SK-N-SH (cell line): Measurements from ENCODE around the gene PARD3. TPM values are rescaled to one million over a fixed set of nuclear protein-coding genes. Genes with fewer than 3 reads are reported as not detected.

Experiments used
- CTCF ChIA-PET: fragments of 300-600, 350-600 bp; formaldehyde crosslinking; extraction: SDS; loops from one replicate; lab custom pipeline; 2021; lab: Yijun Ruan, JAX
- POLR2A ChIA-PET: fragments of 350-600 bp; sonication (Branson Sonifier 250); formaldehyde crosslinking; extraction: SDS; loops from one replicate; lab custom pipeline; 2020; ENCODE audit warnings: antibody characterized with exemption, inconsistent platforms; lab: Yijun Ruan, JAX
- DNase-seq: peaks from one replicate; pipeline ENCODE4 v3.0.0; 2012
- H2AFZ ChIP-seq: fragments of 200-600 bp; sonication (generic); 2 replicates; pipeline ENCODE4 v1.8.1; 2016; ENCODE audit warnings: antibody characterized with exemption, mild to moderate bottlenecking, low read depth
- H3F3A ChIP-seq: fragments of 200-600 bp; sonication (generic); replicated peaks from 2 replicates; pipeline ENCODE3; 2016; ENCODE audit warnings: antibody characterized with exemption, mild to moderate bottlenecking; ENCODE audit not compliant: insufficient read depth
- H3K27ac ChIP-seq, 2 experiments: fragments of 200-500 bp in 1 of 2; fragments of 200-600 bp in 1 of 2; sonication (Bioruptor generic) in 1 of 2; sonication (generic), shearing (Covaris generic) in 1 of 2; 2 replicates each; pipeline versions ENCODE4 v1.5.1 to v1.6.1; 2014 to 2016; ENCODE audit warnings: low read depth in 2 of 2, inconsistent platforms in 1 of 2, low read length in 1 of 2, mild to moderate bottlenecking in 1 of 2, mixed read lengths in 1 of 2
- H3K27me3 ChIP-seq: fragments of 200-600 bp; sonication (generic), shearing (Covaris generic); 2 replicates; pipeline ENCODE4 v1.6.1; 2016; ENCODE audit warnings: mixed run types; ENCODE audit not compliant: insufficient read depth
- H3K36me3 ChIP-seq, 2 experiments: fragments of 200-500 bp in 1 of 2; fragments of 200-600 bp in 1 of 2; sonication (Bioruptor generic) in 1 of 2; sonication (generic) in 1 of 2; replicated peaks in 1 of 2; 2 replicates each; pipeline versions ENCODE3 to v1.5.1; 2014 to 2016; ENCODE audit warnings: low read length in 1 of 2, mild to moderate bottlenecking in 1 of 2; ENCODE audit not compliant: insufficient read depth in 2 of 2, control insufficient read depth in 1 of 2
- H3K4me1 ChIP-seq, 2 experiments: fragments of 200-500 bp in 1 of 2; fragments of 200-600 bp in 1 of 2; sonication (Bioruptor generic) in 1 of 2; sonication (generic), shearing (Covaris generic) in 1 of 2; 2 replicates each; pipeline versions ENCODE4 v1.5.1 to v1.6.1; 2014 to 2016; ENCODE audit warnings: low read depth in 1 of 2, low read length in 1 of 2, mixed run types in 1 of 2; ENCODE audit not compliant: insufficient read depth in 2 of 2, control insufficient read depth in 1 of 2
- H3K4me2 ChIP-seq: fragments of 200-600 bp; sonication (generic), shearing (Covaris generic); 2 replicates; pipeline ENCODE4 v1.6.1; 2017; ENCODE audit warnings: mixed run types
- H3K4me3 ChIP-seq, 2 experiments: fragments of 200-500 bp in 1 of 2; fragments of 200-600 bp in 1 of 2; sonication (Bioruptor generic) in 1 of 2; sonication (generic), shearing (Covaris generic) in 1 of 2; 2 replicates each; pipeline versions ENCODE4 v1.5.1 to v1.8.1; 2014 to 2016; ENCODE audit warnings: low read depth in 2 of 2, inconsistent platforms in 1 of 2, low read length in 1 of 2, mild to moderate bottlenecking in 1 of 2, mixed read lengths in 1 of 2, moderate library complexity in 1 of 2
- H3K79me2 ChIP-seq: fragments of 200-600 bp; sonication (generic); 2 replicates; pipeline ENCODE4 v1.8.1; 2017; ENCODE audit warnings: mild to moderate bottlenecking; ENCODE audit not compliant: insufficient read depth
- H3K9ac ChIP-seq: fragments of 200-600 bp; sonication (generic); 2 replicates; pipeline ENCODE4 v1.6.1; 2017; ENCODE audit warnings: mixed run types
- H3K9me2 ChIP-seq: fragments of 200-600 bp; sonication (generic); 2 replicates; pipeline ENCODE4 v1.6.1; 2017; ENCODE audit warnings: mixed run types
- H3K9me3 ChIP-seq: fragments of 200-600 bp; sonication (generic); 2 replicates; pipeline ENCODE4 v1.6.1; 2017; ENCODE audit warnings: mixed run types, mild to moderate bottlenecking, moderate library complexity
- H4K20me1 ChIP-seq: fragments of 200-600 bp; sonication (generic); 2 replicates; pipeline ENCODE4 v1.6.1; 2017; ENCODE audit warnings: mild to moderate bottlenecking, mixed run types; ENCODE audit not compliant: insufficient read depth
- CHD2 ChIP-seq: fragments of 150-350 bp; IDR thresholded peaks from 2 replicates; pipeline ENCODE4 v1.6.1; 2018; ENCODE audit warnings: low read length; ENCODE audit not compliant: partially characterized antibody
- EP300 ChIP-seq, 2 experiments: IDR thresholded peaks; 2 replicates each; pipeline versions ENCODE4 v1.4.0 to v1.6.1; 2012; ENCODE audit warnings: borderline replicate concordance in 1 of 2, low read depth in 1 of 2, low read length in 1 of 2
- FOXJ3 ChIP-seq: sonication (generic); formaldehyde crosslinking; IDR thresholded peaks from 2 replicates; pipeline ENCODE4 v1.5.1; 2020; ENCODE audit warnings: mild to moderate bottlenecking, missing genetic modification reagents
- FOXM1 ChIP-seq: IDR thresholded peaks from 2 replicates; pipeline ENCODE4 v1.4.0; 2012; ENCODE audit warnings: low read depth, mild to moderate bottlenecking
- GABPA ChIP-seq: IDR thresholded peaks from 2 replicates; pipeline ENCODE4 v1.4.0; 2012; ENCODE audit warnings: low read depth, mild to moderate bottlenecking
- GATA2 ChIP-seq: sonication (generic); formaldehyde crosslinking; IDR thresholded peaks from 2 replicates; pipeline ENCODE4 v1.5.0; 2020; ENCODE audit warnings: mild to moderate bottlenecking, missing genetic modification reagents
- IRF3 ChIP-seq: fragments of 150-350 bp; IDR thresholded peaks from 2 replicates; pipeline ENCODE4 v1.6.1; 2016; ENCODE audit warnings: mild to moderate bottlenecking, low read depth, low read length
- MAX ChIP-seq: IDR thresholded peaks from 2 replicates; pipeline ENCODE4 v1.4.0; 2012; ENCODE audit warnings: low read depth
- MEF2A ChIP-seq: IDR thresholded peaks from 2 replicates; pipeline ENCODE4 v1.4.0; 2012; ENCODE audit warnings: low read depth, borderline replicate concordance
- NRF1 ChIP-seq: IDR thresholded peaks from 2 replicates; pipeline ENCODE4 v1.6.1; 2012; ENCODE audit warnings: low read depth, mild to moderate bottlenecking, low read length
- RCOR1 ChIP-seq: fragments of 150-350 bp; IDR thresholded peaks from 2 replicates; pipeline ENCODE4 v1.6.1; 2017; ENCODE audit warnings: antibody characterized with exemption, low read length
- RXRA ChIP-seq: IDR thresholded peaks from 2 replicates; pipeline ENCODE4 v1.4.0; 2012; ENCODE audit warnings: low read depth, mild to moderate bottlenecking, borderline replicate concordance
- SIN3A ChIP-seq: IDR thresholded peaks from 2 replicates; pipeline ENCODE4 v1.6.1; 2012; ENCODE audit warnings: low read depth, mild to moderate bottlenecking, low read length, moderate library complexity, borderline replicate concordance
- SMC3 ChIP-seq: IDR thresholded peaks from 2 replicates; pipeline ENCODE4 v1.6.1; 2012; ENCODE audit warnings: low read depth, low read length, improper control_type of control experiment
- TAF1 ChIP-seq: IDR thresholded peaks from 2 replicates; pipeline ENCODE4 v1.6.1; 2012; ENCODE audit warnings: low read depth, mild to moderate bottlenecking, low read length, moderate library complexity, borderline replicate concordance
- WGBS: methylation state at CpG from one replicate; pipeline ENCODE4 v1.1.6; 2017; ENCODE audit warnings: low lambda C conversion rate; 5-methylcytosine and 5-hydroxymethylcytosine counted together
- polyA plus RNA-seq, 3 experiments: library from polyadenylated mRNA; depleted of rRNA; stranded (reverse); fragments of >200 nt; gene quantifications; 2 replicates each; pipeline ENCODE4 v1.2.3, GENCODE V29; 2012
- TF ChIP-seq, protein P1 (sequence below): IDR thresholded peaks from 2 replicates; pipeline ENCODE4 v1.4.0; 2012; ENCODE audit warnings: low read depth, borderline replicate concordance
- TF ChIP-seq, protein P2 (sequence below): IDR thresholded peaks from 2 replicates; pipeline ENCODE4; 2012

The PARD3 gene
- polyA plus RNA-seq, 1 of the 3 experiments (the other 2 are of a cell fraction) = 29.4 TPM

DNA sequence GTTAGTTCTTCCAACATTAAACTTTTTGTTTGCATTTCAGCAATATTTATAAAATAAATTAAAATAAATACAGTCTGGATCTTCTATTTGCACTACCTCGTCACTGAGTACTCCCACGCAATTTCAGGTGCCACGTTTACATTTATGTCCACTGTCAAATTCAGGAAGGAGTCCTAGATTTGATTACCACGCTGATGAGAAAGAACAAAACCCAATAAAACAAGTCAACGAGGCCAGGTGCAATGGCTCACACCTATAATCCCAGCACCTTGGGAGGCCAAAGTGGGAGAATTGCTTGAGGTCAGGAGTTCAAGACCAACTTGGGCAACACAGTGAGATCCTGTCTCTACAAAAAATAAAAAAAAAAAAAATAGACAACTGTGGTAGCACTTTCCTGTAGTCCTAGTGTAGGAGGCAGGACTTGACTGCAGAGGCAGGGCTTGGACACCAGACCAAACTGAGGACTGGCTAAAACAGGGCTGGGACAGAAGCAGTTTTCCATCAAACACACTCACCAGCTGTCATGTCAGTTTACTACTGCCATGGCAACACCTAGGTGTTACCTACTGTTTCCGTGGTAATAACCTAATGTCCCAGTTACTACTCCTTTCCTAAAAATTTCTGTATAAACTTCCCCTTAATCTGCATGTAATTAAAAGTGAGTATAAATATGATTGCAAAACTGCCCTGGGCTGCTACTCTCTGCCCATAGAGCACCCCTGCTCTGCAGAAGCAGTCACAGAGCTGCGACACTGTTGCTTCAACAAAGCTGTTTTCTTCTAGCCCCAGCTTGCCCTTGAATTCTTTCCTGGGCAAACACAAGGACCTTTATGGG lies 341.7 kb downstream of the PARD3 start (continued):
- TF ChIP-seq EP300 (IDR thresholded peaks at IDR 0.05; ENCODE audit: borderline replicate concordance in 1 of 2, low read depth in 1 of 2, low read length in 1 of 2) = no peak

DNA sequence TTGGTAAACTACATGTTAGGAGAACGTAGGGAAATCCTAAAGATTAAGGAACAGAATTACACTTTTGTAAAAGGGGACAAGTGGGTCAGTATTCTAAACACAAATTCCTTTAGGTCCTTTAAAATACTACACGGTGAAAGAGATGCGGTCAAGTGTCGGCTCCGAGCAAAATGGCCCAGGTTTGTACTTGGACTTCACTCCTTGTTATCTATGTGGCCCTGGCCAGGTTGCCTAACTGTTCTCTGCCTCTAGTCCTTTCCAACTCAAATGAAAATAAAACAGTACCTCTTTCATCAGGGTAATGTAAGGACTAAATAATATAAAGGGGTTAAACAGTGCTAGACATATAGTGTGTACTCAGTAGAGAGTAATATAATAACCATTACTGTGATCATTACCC lies 344.8 kb downstream of the PARD3 start:
- CTCF ChIA-PET = interaction anchor here (1.7 kb wide), 1 partner anchor 168 kb away, joined by 4 read pairs; no protein-coding TSS in a partner anchor
- TF ChIP-seq, protein P1, sequence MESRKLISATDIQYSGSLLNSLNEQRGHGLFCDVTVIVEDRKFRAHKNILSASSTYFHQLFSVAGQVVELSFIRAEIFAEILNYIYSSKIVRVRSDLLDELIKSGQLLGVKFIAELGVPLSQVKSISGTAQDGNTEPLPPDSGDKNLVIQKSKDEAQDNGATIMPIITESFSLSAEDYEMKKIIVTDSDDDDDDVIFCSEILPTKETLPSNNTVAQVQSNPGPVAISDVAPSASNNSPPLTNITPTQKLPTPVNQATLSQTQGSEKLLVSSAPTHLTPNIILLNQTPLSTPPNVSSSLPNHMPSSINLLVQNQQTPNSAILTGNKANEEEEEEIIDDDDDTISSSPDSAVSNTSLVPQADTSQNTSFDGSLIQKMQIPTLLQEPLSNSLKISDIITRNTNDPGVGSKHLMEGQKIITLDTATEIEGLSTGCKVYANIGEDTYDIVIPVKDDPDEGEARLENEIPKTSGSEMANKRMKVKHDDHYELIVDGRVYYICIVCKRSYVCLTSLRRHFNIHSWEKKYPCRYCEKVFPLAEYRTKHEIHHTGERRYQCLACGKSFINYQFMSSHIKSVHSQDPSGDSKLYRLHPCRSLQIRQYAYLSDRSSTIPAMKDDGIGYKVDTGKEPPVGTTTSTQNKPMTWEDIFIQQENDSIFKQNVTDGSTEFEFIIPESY = no peak
- TF ChIP-seq EP300 (IDR thresholded peaks at IDR 0.05; ENCODE audit: borderline replicate concordance in 1 of 2, low read depth in 1 of 2, low read length in 1 of 2) (no peak), CHD2 (no peak), NRF1 (no peak), TAF1 (no peak), GATA2 (CRISPR knock-in tag) (no peak), MEF2A (no peak), FOXM1 (no peak), GABPA (no peak)
- 93% methylated on average over 5 of the region's 5 CpGs for WGBS

DNA sequence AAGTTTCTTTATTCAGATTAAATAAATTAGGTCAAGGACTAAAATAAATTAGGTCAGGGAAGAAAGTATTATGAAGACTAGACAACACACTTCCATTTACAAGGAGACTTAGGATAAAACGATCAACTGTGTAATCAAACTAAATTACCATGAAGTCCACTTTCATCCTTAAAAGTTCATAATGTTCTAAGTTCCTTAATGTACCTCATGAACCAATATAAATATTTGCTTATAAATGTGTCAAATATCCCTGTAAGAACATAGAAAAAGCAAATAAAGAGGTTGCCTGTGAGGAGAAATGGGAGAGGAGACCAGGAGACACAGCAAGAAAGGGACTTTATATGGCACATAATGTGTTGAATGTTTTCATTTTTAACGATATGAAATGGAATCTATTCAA lies 345.6 kb downstream of the PARD3 start:
- no peak for DNase-seq
- Histone ChIP-seq H3K27me3 (no peaks in the 10 kb centered on the region), H3K9me2 (no peaks in the 10 kb centered on the region), H3K4me2 (no peak overlapping the region), H3K4me3 (no peak overlapping the region), H3K9ac (no peak overlapping the region), H3K4me1 (peaks cover 0 to 11% of the 10 kb centered on the region in 2 experiments; a peak in 2 of 4 replicates), H3K9me3 (no peaks in the 10 kb centered on the region), H3K36me3 (peaks cover 7 to 23% of the 10 kb centered on the region in 2 experiments), H3K27ac (no peak overlapping the region), H3F3A (no peaks in the 10 kb centered on the region), H2AFZ (no peak overlapping the region), H3K79me2 (no peaks in the 10 kb centered on the region), H4K20me1 (no peaks in the 10 kb centered on the region)
- ChIA-PET POLR2A (no interaction called here), CTCF (interaction anchor here (1.7 kb wide), 1 partner anchor 169 kb away, joined by 4 read pairs; no protein-coding TSS in a partner anchor)
- 96% methylated on average over 2 of the region's 2 CpGs for WGBS
- TF ChIP-seq FOXJ3 (CRISPR knock-in tag) (no peak), SMC3 (no peak), GABPA (no peak), IRF3 (no peak), EP300 (IDR thresholded peaks at IDR 0.05; ENCODE audit: borderline replicate concordance in 1 of 2, low read depth in 1 of 2, low read length in 1 of 2) (no peak), RXRA (no peak), RCOR1 (no peak), MAX (no peak), SIN3A (no peak), GATA2 (CRISPR knock-in tag) (no peak)
- TF ChIP-seq, protein P1 = no peak
- TF ChIP-seq, protein P2, sequence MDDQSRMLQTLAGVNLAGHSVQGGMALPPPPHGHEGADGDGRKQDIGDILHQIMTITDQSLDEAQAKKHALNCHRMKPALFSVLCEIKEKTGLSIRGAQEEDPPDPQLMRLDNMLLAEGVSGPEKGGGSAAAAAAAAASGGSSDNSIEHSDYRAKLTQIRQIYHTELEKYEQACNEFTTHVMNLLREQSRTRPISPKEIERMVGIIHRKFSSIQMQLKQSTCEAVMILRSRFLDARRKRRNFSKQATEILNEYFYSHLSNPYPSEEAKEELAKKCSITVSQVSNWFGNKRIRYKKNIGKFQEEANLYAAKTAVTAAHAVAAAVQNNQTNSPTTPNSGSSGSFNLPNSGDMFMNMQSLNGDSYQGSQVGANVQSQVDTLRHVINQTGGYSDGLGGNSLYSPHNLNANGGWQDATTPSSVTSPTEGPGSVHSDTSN = no peak

More for the DNA sequence above, 344.8 kb downstream of the PARD3 start:
- Histone ChIP-seq H3K79me2 (no peaks in the 10 kb centered on the region), H3K4me3 (no peak overlapping the region), H3K36me3 (peaks cover 7 to 23% of the 10 kb centered on the region in 2 experiments), H4K20me1 (no peaks in the 10 kb centered on the region), H3K9ac (no peak overlapping the region), H3F3A (peaks cover 1% of the 10 kb centered on the region), H3K27me3 (no peaks in the 10 kb centered on the region), H3K4me2 (no peak overlapping the region), H3K9me3 (no peaks in the 10 kb centered on the region), H3K9me2 (no peaks in the 10 kb centered on the region), H3K27ac (no peak overlapping the region), H3K4me1 (peaks cover 0 to 11% of the 10 kb centered on the region in 2 experiments; a peak in 2 of 4 replicates), H2AFZ (no peak overlapping the region)
- no peak for DNase-seq
- POLR2A ChIA-PET = no interaction called here
